ENCODE data around the gene RABGAP1L.

RABGAP1L gene

DNA sequence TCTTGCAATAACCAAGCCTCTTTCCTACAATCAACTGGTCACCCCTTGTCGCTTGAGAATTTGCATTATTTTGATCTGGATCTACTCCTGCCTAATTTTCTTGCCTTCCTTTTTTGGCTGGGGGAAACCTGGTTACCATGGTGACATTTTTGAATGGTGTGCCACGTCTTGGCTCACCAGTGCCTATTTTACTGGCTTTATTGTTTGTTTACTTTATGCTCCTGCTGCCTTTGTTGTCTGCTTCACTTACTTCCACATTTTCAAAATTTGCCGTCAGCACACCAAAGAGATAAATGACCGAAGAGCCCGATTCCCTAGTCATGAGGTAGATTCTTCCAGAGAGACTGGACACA, 289.2 kb downstream of the RABGAP1L start:
- no peak overlapping the region for H3K27ac ChIP-seq (ENCODE audit: low read depth in 2 of 2, low read length in 2 of 2)
- no peak overlapping the region for H3K9ac ChIP-seq (ENCODE audit: low read depth in 1 of 2, low read length in 2 of 2)
- H3K4me3 ChIP-seq (ENCODE audit: low read length in 2 of 2), result no peak overlapping the region
- no peaks in the 10 kb centered on the region for H3K36me3 ChIP-seq (ENCODE audit: control insufficient read depth in 2 of 2, insufficient read depth in 2 of 2, low read length in 2 of 2)
- H3K27me3 ChIP-seq (ENCODE audit: control insufficient read depth in 2 of 2, insufficient read depth in 2 of 2, low read length in 2 of 2), result no peaks in the 10 kb centered on the region
- no peaks in the 10 kb centered on the region for H3K9me3 ChIP-seq (ENCODE audit: control insufficient read depth in 2 of 2, low read length in 2 of 2)
- H3K4me1 ChIP-seq (ENCODE audit: control insufficient read depth in 2 of 2, insufficient read depth in 2 of 2, low read length in 2 of 2), result no peaks in the 10 kb centered on the region

DNA sequence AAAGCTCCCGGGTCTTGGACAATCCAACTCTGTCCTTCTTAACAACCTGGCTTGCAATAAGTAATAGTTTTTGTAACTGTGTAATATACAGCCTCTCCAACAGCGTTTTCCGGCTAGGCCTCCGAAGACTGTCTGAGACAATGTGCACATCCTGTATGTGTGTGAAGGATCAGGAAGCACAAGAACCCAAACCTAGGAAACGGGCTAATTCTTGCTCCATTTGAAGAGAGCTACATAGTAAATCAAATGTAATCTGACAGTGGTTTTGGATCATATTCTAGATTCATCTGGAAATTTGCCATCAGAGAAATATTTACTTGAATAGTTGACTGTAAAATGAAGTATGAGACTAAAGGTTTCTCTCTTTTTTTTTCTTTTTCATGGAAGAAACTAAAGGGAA, 289.7 kb downstream of the RABGAP1L start:
- Histone ChIP-seq H3K36me3 (ENCODE audit: control insufficient read depth in 2 of 2, insufficient read depth in 2 of 2, low read length in 2 of 2) (no peaks in the 10 kb centered on the region), H3K9ac (ENCODE audit: low read depth in 1 of 2, low read length in 2 of 2) (no peak overlapping the region), H3K4me3 (ENCODE audit: low read length in 2 of 2) (no peak overlapping the region), H3K27me3 (ENCODE audit: control insufficient read depth in 2 of 2, insufficient read depth in 2 of 2, low read length in 2 of 2) (no peaks in the 10 kb centered on the region), H3K9me3 (ENCODE audit: control insufficient read depth in 2 of 2, low read length in 2 of 2) (no peaks in the 10 kb centered on the region), H3K27ac (ENCODE audit: low read depth in 2 of 2, low read length in 2 of 2) (no peak overlapping the region), H3K4me1 (ENCODE audit: control insufficient read depth in 2 of 2, insufficient read depth in 2 of 2, low read length in 2 of 2) (no peaks in the 10 kb centered on the region)

DNA sequence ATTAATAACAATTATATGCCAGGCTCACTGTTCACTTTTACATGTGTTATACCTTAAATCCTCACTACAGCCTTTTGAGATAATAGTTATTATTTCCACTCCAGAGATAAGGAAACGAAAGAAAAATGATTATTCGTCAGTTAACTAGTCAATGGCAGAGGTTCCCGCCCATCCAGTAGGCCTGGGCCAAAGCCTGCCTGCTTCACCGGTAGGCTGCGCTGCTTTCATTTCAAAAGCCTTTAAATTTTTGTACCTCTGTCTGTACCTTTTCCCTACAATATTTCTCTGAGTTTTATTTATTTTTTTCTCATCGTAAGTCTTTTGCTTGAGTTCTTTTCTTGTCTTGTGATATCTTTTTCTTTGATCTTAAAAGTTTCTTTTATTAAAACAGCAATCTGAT, 292.1 kb downstream of the RABGAP1L start:
- no peaks in the 10 kb centered on the region for H3K36me3 ChIP-seq (ENCODE audit: control insufficient read depth in 2 of 2, insufficient read depth in 2 of 2, low read length in 2 of 2)
- H3K9ac ChIP-seq (ENCODE audit: low read depth in 1 of 2, low read length in 2 of 2), result no peak overlapping the region
- no peaks in the 10 kb centered on the region for H3K27me3 ChIP-seq (ENCODE audit: control insufficient read depth in 2 of 2, insufficient read depth in 2 of 2, low read length in 2 of 2)
- no peaks in the 10 kb centered on the region for H3K4me1 ChIP-seq (ENCODE audit: control insufficient read depth in 2 of 2, insufficient read depth in 2 of 2, low read length in 2 of 2)
- no peak overlapping the region for H3K27ac ChIP-seq (ENCODE audit: low read depth in 2 of 2, low read length in 2 of 2)
- H3K9me3 ChIP-seq (ENCODE audit: control insufficient read depth in 2 of 2, low read length in 2 of 2), result no peaks in the 10 kb centered on the region
- H3K4me3 ChIP-seq (ENCODE audit: low read length in 2 of 2), result no peak overlapping the region

DNA sequence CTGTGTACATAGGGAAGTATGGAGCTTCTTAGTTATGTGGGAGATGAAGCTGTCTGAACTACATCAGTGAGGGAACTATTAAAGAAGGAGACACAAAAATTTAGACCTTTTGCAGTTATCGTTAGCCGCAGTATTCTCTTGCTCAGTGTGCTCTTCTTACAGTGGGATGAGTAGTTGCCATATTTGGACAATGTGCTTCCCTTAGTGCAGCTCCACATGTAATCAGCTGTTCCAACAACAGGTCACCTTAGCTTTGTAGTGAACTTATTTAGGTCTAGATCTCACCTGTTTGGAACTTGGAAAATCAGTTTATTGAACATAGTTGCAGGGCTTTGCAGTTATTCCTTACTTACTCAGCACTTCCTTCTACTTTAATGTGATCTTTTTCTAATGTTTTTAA, 306.5 kb downstream of the RABGAP1L start:
- no peaks in the 10 kb centered on the region for H3K27me3 ChIP-seq (ENCODE audit: control insufficient read depth in 2 of 2, insufficient read depth in 2 of 2, low read length in 2 of 2)
- no peak overlapping the region for H3K9ac ChIP-seq (ENCODE audit: low read depth in 1 of 2, low read length in 2 of 2)
- H3K36me3 ChIP-seq (ENCODE audit: control insufficient read depth in 2 of 2, insufficient read depth in 2 of 2, low read length in 2 of 2), result no peaks in the 10 kb centered on the region
- no peaks in the 10 kb centered on the region for H3K4me1 ChIP-seq (ENCODE audit: control insufficient read depth in 2 of 2, insufficient read depth in 2 of 2, low read length in 2 of 2)
- no peak overlapping the region for H3K4me3 ChIP-seq (ENCODE audit: low read length in 2 of 2)
- H3K9me3 ChIP-seq (ENCODE audit: control insufficient read depth in 2 of 2, low read length in 2 of 2), result no peaks in the 10 kb centered on the region
- H3K27ac ChIP-seq (ENCODE audit: low read depth in 2 of 2, low read length in 2 of 2), result no peak overlapping the region

DNA sequence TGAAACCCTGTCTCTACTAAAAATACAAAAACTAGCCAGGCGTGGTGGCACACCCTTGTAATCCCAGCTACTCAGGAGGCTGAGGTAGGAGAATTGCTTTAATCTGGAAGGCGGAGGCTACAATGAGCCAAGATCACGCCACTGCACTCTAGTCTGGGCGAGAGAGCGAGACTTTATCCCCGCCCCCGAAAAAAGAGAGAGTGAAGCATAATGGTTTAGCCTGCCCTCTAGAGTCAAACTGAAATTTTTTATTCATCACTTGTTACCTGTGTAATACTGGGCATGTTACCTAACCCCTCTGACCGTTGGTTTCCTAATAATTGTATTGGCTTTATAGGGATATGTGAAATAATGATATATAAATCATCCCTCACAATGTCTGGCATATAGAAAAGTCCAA, 307.3 kb downstream of the RABGAP1L start:
- no peaks in the 10 kb centered on the region for H3K4me1 ChIP-seq (ENCODE audit: control insufficient read depth in 2 of 2, insufficient read depth in 2 of 2, low read length in 2 of 2)
- H3K27ac ChIP-seq (ENCODE audit: low read depth in 2 of 2, low read length in 2 of 2), result no peak overlapping the region
- no peaks in the 10 kb centered on the region for H3K36me3 ChIP-seq (ENCODE audit: control insufficient read depth in 2 of 2, insufficient read depth in 2 of 2, low read length in 2 of 2)
- no peaks in the 10 kb centered on the region for H3K9me3 ChIP-seq (ENCODE audit: control insufficient read depth in 2 of 2, low read length in 2 of 2)
- H3K4me3 ChIP-seq (ENCODE audit: low read length in 2 of 2), result no peak overlapping the region
- no peaks in the 10 kb centered on the region for H3K27me3 ChIP-seq (ENCODE audit: control insufficient read depth in 2 of 2, insufficient read depth in 2 of 2, low read length in 2 of 2)
- H3K9ac ChIP-seq (ENCODE audit: low read depth in 1 of 2, low read length in 2 of 2), result no peak overlapping the region

DNA sequence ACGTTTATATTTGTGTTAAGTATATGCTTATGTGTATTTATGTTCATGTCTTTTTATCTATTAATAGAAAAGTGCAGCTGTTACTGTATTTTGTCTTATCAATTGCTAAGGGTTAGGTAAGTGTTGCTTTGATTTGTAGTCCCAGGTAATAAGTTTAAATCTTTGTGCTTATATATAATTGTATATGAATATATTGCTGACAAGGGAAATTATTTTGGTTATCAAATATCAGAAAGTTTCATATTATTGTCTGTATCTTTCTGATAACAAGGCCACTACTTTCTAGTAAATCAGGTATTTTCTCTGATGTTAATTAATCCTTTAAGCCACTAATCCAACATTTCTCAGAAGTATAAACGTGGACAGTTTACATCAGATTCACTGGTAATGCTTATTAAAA, 309.7 kb downstream of the RABGAP1L start:
- Histone ChIP-seq H3K27ac (ENCODE audit: low read depth in 2 of 2, low read length in 2 of 2) (no peak overlapping the region), H3K27me3 (ENCODE audit: control insufficient read depth in 2 of 2, insufficient read depth in 2 of 2, low read length in 2 of 2) (no peaks in the 10 kb centered on the region), H3K9ac (ENCODE audit: low read depth in 1 of 2, low read length in 2 of 2) (no peak overlapping the region), H3K36me3 (ENCODE audit: control insufficient read depth in 2 of 2, insufficient read depth in 2 of 2, low read length in 2 of 2) (no peaks in the 10 kb centered on the region), H3K9me3 (ENCODE audit: control insufficient read depth in 2 of 2, low read length in 2 of 2) (no peaks in the 10 kb centered on the region), H3K4me1 (ENCODE audit: control insufficient read depth in 2 of 2, insufficient read depth in 2 of 2, low read length in 2 of 2) (no peaks in the 10 kb centered on the region), H3K4me3 (ENCODE audit: low read length in 2 of 2) (no peak overlapping the region)

DNA sequence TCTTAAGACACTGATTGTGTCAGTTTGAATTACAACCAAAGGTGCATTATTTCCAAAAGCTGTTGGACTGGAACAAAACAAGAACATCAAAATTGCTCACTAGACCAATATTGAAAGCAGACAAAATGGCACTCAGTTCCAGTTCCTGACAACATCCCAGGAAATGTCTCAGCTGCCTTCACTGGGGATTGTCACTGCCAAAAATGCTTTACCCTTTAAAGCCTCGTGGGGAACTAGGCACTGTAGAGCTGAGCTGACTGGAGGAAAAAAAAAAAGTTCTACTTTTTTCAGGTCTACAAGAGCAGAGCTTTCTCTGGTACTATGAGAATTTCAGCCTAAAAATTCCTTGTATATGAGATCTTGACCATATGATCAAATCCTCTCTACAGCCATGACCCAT, 310.4 kb downstream of the RABGAP1L start:
- no peak overlapping the region for H3K4me3 ChIP-seq (ENCODE audit: low read length in 2 of 2)
- H3K4me1 ChIP-seq (ENCODE audit: control insufficient read depth in 2 of 2, insufficient read depth in 2 of 2, low read length in 2 of 2), result no peaks in the 10 kb centered on the region
- H3K9me3 ChIP-seq (ENCODE audit: control insufficient read depth in 2 of 2, low read length in 2 of 2), result no peaks in the 10 kb centered on the region
- H3K27me3 ChIP-seq (ENCODE audit: control insufficient read depth in 2 of 2, insufficient read depth in 2 of 2, low read length in 2 of 2), result no peaks in the 10 kb centered on the region
- H3K27ac ChIP-seq (ENCODE audit: low read depth in 2 of 2, low read length in 2 of 2), result no peak overlapping the region
- no peaks in the 10 kb centered on the region for H3K36me3 ChIP-seq (ENCODE audit: control insufficient read depth in 2 of 2, insufficient read depth in 2 of 2, low read length in 2 of 2)
- no peak overlapping the region for H3K9ac ChIP-seq (ENCODE audit: low read depth in 1 of 2, low read length in 2 of 2)

DNA sequence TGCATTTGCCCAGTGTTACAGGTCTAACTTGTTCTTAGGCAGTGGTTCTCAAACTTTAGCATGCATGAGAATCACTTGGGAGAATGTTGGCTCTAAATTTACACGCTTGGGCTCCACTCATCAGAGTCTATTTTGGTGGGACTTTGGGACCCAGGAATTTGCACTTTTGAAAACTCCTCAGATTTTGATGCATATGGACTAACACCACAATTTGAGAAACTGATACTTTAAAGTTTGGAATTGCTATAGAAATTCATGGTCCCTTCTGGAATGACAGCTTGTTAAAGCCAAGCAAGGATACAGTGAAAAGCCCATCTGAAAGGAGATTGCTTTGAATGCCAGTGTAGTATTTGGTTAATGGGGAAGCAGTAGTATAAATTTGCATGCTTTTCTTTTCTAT, 320.0 kb downstream of the RABGAP1L start:
- Histone ChIP-seq H3K9me3 (ENCODE audit: control insufficient read depth in 2 of 2, low read length in 2 of 2) (no peaks in the 10 kb centered on the region), H3K27me3 (ENCODE audit: control insufficient read depth in 2 of 2, insufficient read depth in 2 of 2, low read length in 2 of 2) (no peaks in the 10 kb centered on the region), H3K4me1 (ENCODE audit: control insufficient read depth in 2 of 2, insufficient read depth in 2 of 2, low read length in 2 of 2) (no peaks in the 10 kb centered on the region), H3K4me3 (ENCODE audit: low read length in 2 of 2) (no peak overlapping the region), H3K27ac (ENCODE audit: low read depth in 2 of 2, low read length in 2 of 2) (no peak overlapping the region), H3K36me3 (ENCODE audit: control insufficient read depth in 2 of 2, insufficient read depth in 2 of 2, low read length in 2 of 2) (no peaks in the 10 kb centered on the region), H3K9ac (ENCODE audit: low read depth in 1 of 2, low read length in 2 of 2) (no peak overlapping the region)

DNA sequence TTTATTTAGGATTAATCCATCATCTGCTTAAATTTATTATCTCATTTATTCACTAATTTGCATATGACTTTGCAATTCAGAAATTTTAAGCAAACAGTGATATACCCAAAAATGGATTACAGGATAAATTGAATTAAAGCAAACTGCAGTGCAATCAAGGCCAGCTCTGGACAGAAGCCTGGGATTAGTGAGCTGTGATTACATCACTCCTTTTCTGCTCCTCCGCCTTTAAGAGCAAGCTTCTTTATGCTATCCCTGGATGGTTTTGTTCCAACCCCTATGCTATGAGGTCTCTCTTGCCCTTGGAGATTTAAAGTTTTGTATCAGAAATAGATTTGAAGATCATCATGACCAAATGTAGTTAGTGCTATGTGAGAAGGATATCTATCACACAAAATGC, 321.0 kb downstream of the RABGAP1L start:
- Histone ChIP-seq H3K27ac (ENCODE audit: low read depth in 2 of 2, low read length in 2 of 2) (no peak overlapping the region), H3K9me3 (ENCODE audit: control insufficient read depth in 2 of 2, low read length in 2 of 2) (no peaks in the 10 kb centered on the region), H3K36me3 (ENCODE audit: control insufficient read depth in 2 of 2, insufficient read depth in 2 of 2, low read length in 2 of 2) (no peaks in the 10 kb centered on the region), H3K4me1 (ENCODE audit: control insufficient read depth in 2 of 2, insufficient read depth in 2 of 2, low read length in 2 of 2) (no peaks in the 10 kb centered on the region), H3K27me3 (ENCODE audit: control insufficient read depth in 2 of 2, insufficient read depth in 2 of 2, low read length in 2 of 2) (no peaks in the 10 kb centered on the region), H3K9ac (ENCODE audit: low read depth in 1 of 2, low read length in 2 of 2) (no peak overlapping the region), H3K4me3 (ENCODE audit: low read length in 2 of 2) (no peak overlapping the region)

DNA sequence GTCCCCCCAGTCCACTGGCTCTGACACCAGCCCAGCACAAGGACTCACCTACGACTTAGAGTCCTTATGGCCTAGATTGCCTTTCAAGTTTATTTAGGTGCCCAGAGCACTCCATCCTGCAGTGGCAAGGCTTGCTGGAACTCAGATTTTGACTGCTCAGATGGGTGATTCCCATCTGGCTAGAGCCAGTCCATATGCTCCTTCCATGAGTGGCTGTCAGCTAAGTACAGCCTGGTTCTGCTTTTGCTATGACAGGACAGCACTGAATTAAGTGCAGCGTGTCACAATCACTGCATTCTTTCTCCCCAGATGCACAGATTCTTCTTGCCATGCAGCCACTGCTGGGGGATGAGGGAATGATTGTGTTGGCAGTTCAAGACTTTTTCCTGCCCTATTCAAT, 332.3 kb downstream of the RABGAP1L start:
- no peaks in the 10 kb centered on the region for H3K27me3 ChIP-seq (ENCODE audit: control insufficient read depth in 2 of 2, insufficient read depth in 2 of 2, low read length in 2 of 2)
- no peaks in the 10 kb centered on the region for H3K36me3 ChIP-seq (ENCODE audit: control insufficient read depth in 2 of 2, insufficient read depth in 2 of 2, low read length in 2 of 2)
- no peak overlapping the region for H3K4me3 ChIP-seq (ENCODE audit: low read length in 2 of 2)
- no peak overlapping the region for H3K9ac ChIP-seq (ENCODE audit: low read depth in 1 of 2, low read length in 2 of 2)
- H3K27ac ChIP-seq (ENCODE audit: low read depth in 2 of 2, low read length in 2 of 2), result no peak overlapping the region
- H3K4me1 ChIP-seq (ENCODE audit: control insufficient read depth in 2 of 2, insufficient read depth in 2 of 2, low read length in 2 of 2), result no peaks in the 10 kb centered on the region
- no peaks in the 10 kb centered on the region for H3K9me3 ChIP-seq (ENCODE audit: control insufficient read depth in 2 of 2, low read length in 2 of 2)

DNA sequence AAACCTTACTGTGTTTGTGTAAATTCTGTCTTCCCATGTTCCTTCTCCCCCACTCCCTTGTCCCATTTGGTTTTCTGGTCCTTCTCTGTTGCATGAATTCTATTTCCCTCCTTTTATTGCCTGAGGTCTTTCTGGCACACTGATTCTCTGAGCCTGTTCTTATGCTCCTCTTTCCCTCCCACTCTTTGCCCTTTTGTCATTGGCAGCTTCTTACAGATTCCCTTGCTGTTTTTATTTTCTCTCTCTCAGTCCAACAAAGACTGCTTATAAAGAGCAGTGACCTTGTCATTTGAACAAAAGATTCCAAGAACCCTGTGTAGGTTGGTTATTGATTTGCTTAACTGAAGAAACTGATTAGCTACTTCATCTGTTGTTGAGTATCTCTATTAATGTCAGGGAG, 338.2 kb downstream of the RABGAP1L start:
- Histone ChIP-seq H3K9me3 (ENCODE audit: control insufficient read depth in 2 of 2, low read length in 2 of 2) (no peaks in the 10 kb centered on the region), H3K4me3 (ENCODE audit: low read length in 2 of 2) (no peak overlapping the region), H3K4me1 (ENCODE audit: control insufficient read depth in 2 of 2, insufficient read depth in 2 of 2, low read length in 2 of 2) (no peaks in the 10 kb centered on the region), H3K27me3 (ENCODE audit: control insufficient read depth in 2 of 2, insufficient read depth in 2 of 2, low read length in 2 of 2) (no peaks in the 10 kb centered on the region), H3K36me3 (ENCODE audit: control insufficient read depth in 2 of 2, insufficient read depth in 2 of 2, low read length in 2 of 2) (no peaks in the 10 kb centered on the region), H3K27ac (ENCODE audit: low read depth in 2 of 2, low read length in 2 of 2) (no peak overlapping the region), H3K9ac (ENCODE audit: low read depth in 1 of 2, low read length in 2 of 2) (no peak overlapping the region)
